Chondrocyte (in vitro differentiated cells): ENCODE measurements around the gene DNASE1L3. TPM values are rescaled to one million over a fixed set of nuclear protein-coding genes. Genes with fewer than 3 reads are reported as not detected.

Source experiments
- DNase-seq: peaks from one replicate; pipeline ENCODE4 v3.0.0; 2021; ENCODE audit warnings: mixed read lengths, low spot score
- H3K27ac Mint-ChIP-seq: one replicate; pipeline ENCODE4 v1.8.0; 2021; ENCODE audit warnings: mild to moderate bottlenecking, moderate library complexity, mixed read lengths; ENCODE audit not compliant: unreplicated experiment
- H3K27me3 Mint-ChIP-seq: 2 replicates; pipeline ENCODE4 v1.8.0; 2021; ENCODE audit warnings: low read depth, mixed read lengths
- H3K36me3 Mint-ChIP-seq: 2 replicates; pipeline ENCODE4 v1.8.0; 2021; ENCODE audit warnings: low read depth, mixed read lengths
- H3K4me1 Mint-ChIP-seq: 2 replicates; pipeline ENCODE4 v1.8.0; 2021; ENCODE audit warnings: low read depth, mild to moderate bottlenecking, mixed read lengths
- H3K4me3 Mint-ChIP-seq: one replicate; pipeline ENCODE4 v1.8.0; 2021; ENCODE audit warnings: mild to moderate bottlenecking, moderate library complexity, mixed read lengths; ENCODE audit not compliant: unreplicated experiment
- H3K9me3 Mint-ChIP-seq: 2 replicates; pipeline ENCODE4 v1.8.0; 2021; ENCODE audit warnings: low read depth, mixed read lengths
- total RNA-seq: library from RNA; stranded (reverse); gene quantifications from 3 replicates; pipeline ENCODE4 v1.2.1, GENCODE V29; 2021
- TF ChIP-seq, protein P1 (sequence below): fragments of 200-600 bp; sonication (generic); IDR thresholded peaks from 2 replicates; pipeline ENCODE4 v1.5.0; 2021; ENCODE audit warnings: antibody characterized with exemption, mild to moderate bottlenecking, moderate library complexity

Gene DNASE1L3
- total RNA-seq, 1 donor from 2014 or later, result not detected

DNA sequence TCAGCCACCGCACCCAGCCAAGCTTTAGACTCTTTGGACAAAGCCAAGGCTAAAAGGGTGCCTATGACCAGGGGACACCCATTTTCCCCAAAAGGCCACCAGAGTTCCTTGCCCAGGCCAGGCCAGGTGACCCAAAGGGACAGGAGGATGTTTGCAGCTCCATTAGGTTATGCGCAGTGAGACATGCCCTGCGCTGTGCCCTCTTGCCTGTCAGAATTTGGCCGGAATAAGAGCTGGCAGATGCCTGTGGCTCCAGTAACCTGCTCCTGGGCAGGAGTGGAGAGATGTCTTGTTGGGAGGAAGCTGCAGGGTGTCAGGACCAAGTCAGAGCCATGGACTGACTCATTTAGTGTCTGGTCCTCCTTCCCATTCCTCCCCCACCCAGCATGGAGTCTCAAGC is 20.5 kb downstream of the DNASE1L3 start:
- H3K36me3 Mint-ChIP-seq, result no peaks in the 10 kb centered on the region
- no peaks in the 10 kb centered on the region for H3K27me3 Mint-ChIP-seq
- H3K4me3 Mint-ChIP-seq, result no peak overlapping the region
- no peaks in the 10 kb centered on the region for H3K4me1 Mint-ChIP-seq
- H3K9me3 Mint-ChIP-seq, result no peaks in the 10 kb centered on the region
- no peak overlapping the region for H3K27ac Mint-ChIP-seq
- DNase-seq, result peak; percentile 53
- TF ChIP-seq, protein P1, sequence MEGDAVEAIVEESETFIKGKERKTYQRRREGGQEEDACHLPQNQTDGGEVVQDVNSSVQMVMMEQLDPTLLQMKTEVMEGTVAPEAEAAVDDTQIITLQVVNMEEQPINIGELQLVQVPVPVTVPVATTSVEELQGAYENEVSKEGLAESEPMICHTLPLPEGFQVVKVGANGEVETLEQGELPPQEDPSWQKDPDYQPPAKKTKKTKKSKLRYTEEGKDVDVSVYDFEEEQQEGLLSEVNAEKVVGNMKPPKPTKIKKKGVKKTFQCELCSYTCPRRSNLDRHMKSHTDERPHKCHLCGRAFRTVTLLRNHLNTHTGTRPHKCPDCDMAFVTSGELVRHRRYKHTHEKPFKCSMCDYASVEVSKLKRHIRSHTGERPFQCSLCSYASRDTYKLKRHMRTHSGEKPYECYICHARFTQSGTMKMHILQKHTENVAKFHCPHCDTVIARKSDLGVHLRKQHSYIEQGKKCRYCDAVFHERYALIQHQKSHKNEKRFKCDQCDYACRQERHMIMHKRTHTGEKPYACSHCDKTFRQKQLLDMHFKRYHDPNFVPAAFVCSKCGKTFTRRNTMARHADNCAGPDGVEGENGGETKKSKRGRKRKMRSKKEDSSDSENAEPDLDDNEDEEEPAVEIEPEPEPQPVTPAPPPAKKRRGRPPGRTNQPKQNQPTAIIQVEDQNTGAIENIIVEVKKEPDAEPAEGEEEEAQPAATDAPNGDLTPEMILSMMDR, result no peak

DNA sequence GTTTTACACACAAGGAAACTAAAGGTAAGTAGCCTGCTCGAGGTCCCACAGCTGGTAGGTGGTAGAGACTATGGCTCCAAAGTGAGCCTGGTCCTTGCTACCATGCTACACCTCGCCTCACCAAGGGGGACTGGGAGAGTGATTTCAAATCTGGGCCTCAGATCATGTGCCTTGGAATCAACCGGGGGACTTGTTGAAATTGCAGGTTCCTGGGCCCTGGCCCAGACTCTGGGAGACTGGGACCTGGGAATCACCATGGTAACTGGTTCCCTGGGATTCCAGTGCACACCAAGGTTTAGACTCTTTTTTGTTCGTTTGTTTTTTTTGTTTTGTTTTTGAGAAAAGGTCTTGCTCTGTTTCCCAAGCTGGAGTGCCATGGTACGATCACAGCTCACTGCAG is 21.1 kb downstream of the DNASE1L3 start:
- Mint-ChIP-seq H3K9me3 (no peaks in the 10 kb centered on the region), H3K27ac (no peak overlapping the region), H3K27me3 (no peaks in the 10 kb centered on the region), H3K36me3 (no peaks in the 10 kb centered on the region), H3K4me1 (no peaks in the 10 kb centered on the region), H3K4me3 (no peak overlapping the region)
- TF ChIP-seq, protein P1, result no peak
- peak; percentile 18 for DNase-seq

DNA sequence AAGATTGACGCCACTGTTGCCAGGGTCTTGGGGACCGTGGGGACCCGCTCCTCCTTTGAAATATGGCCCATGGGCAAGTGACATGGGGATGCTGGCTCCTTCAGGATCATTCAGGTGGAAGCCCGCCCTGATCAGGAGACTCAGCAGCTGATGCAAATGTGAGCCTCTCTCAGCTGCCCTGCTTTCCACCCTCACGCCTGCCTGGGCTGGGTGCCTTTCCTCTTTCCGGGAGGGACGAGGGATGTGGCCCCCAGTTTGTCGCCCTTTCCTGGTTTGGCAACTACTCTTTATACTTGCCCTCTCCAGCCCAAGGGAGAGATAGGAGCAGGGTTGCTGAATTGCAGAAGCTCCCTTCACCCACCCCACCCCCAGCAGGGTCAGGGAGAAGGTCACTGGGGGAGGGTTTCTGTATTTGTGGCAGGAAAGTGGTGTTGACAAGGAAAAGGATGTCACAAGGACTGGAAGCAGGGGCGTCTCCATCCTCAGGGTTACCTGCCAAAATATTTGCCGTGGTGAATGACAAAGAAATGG is 21.8 kb downstream of the DNASE1L3 start:
- no peaks in the 10 kb centered on the region for H3K27me3 Mint-ChIP-seq
- TF ChIP-seq, protein P1, result no peak
- H3K4me3 Mint-ChIP-seq, result no peak overlapping the region
- peak; percentile 68 for DNase-seq
- no peaks in the 10 kb centered on the region for H3K4me1 Mint-ChIP-seq
- H3K36me3 Mint-ChIP-seq, result no peaks in the 10 kb centered on the region
- no peak overlapping the region for H3K27ac Mint-ChIP-seq
- no peaks in the 10 kb centered on the region for H3K9me3 Mint-ChIP-seq

DNA sequence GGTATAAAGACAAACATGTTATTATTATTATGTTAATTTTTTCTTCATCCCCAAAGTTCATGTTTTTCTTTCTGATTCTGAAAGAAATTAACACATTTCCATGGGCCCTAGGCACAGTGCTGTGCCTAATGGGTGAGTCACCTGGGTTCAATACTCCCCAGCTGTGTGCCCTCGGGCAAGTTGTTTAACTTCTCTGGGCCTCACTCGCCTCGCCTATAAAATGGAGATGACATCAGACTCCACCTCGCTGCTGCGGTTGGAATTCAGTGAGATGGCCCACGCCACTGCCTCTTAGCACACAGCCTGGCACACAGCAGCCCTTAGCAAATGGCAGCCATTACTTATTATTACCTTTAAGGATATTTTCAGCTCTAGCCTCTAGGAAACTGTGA is 22.6 kb downstream of the DNASE1L3 start:
- H3K36me3 Mint-ChIP-seq, result no peaks in the 10 kb centered on the region
- TF ChIP-seq, protein P1, result no peak
- H3K4me1 Mint-ChIP-seq, result no peaks in the 10 kb centered on the region
- H3K27ac Mint-ChIP-seq, result no peak overlapping the region
- peak; percentile 47 for DNase-seq
- no peaks in the 10 kb centered on the region for H3K27me3 Mint-ChIP-seq
- no peak overlapping the region for H3K4me3 Mint-ChIP-seq
- no peaks in the 10 kb centered on the region for H3K9me3 Mint-ChIP-seq

DNA sequence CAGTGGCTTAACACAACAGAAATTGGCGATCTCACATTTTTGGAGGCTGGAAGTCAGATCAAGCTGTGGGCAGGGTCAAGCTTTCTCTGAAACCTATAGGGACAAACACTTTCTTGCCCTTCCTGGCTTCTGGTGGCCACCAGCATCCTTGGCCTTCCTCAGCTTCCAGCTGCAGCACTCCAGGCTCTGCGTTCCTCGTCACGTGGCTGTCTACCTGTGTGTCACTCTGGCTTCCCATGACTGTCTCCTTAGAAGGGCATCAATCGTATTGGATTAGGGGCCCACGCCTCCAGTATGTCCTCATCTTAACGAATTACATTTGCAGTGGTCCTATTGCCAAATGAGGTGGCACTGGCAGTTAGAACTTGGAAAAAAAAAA is 25.8 kb downstream of the DNASE1L3 start:
- TF ChIP-seq, protein P1, result no peak
- Mint-ChIP-seq H3K36me3 (no peaks in the 10 kb centered on the region), H3K9me3 (no peaks in the 10 kb centered on the region), H3K4me3 (no peak overlapping the region), H3K4me1 (no peaks in the 10 kb centered on the region), H3K27ac (no peak overlapping the region), H3K27me3 (no peaks in the 10 kb centered on the region)
- DNase-seq, result peak; percentile 56
